NCI-H1092 treated with DMSO at 0.1 percent for 48 hours (cell line): ENCODE data around the gene IL18RAP.

Source experiments
- DNase-seq: peaks from one replicate; lab custom pipeline; 2025; lab: John Stamatoyannopoulos, UW

Gene IL18RAP

DNA sequence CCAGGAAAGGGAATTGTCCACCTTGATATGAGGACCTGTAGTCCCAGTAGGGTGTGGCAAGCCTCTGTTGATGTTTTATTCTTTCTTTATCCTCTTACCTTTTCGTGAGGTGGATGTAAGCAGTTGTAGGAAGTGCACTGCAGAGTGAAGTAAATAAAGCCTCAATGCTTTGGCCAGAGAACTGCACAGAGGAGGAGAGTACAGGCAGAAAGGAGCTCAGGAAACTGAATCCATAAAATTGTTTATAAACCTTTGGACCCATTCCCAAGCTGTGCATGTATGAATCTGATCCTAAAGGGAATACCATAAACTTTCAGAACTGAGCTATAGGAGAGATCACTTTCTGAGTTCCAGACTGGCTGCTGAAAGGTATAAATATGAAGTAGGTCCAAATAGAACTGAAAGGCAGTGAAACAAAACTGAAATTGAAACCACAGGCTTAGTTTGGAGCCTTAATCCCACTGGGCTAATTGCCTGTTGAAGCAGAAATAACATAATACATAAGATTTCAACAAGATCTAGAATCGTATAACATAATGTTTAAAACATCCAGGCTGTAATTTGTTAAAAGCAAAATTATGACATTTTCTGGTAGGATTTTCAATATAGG is 32.2 kb downstream of the IL18RAP start:
- DNase-seq, result no peak

GRCh38 chr2:102460467-102460866 is 37.5 kb downstream of the IL18RAP start:
- no peak for DNase-seq

DNA sequence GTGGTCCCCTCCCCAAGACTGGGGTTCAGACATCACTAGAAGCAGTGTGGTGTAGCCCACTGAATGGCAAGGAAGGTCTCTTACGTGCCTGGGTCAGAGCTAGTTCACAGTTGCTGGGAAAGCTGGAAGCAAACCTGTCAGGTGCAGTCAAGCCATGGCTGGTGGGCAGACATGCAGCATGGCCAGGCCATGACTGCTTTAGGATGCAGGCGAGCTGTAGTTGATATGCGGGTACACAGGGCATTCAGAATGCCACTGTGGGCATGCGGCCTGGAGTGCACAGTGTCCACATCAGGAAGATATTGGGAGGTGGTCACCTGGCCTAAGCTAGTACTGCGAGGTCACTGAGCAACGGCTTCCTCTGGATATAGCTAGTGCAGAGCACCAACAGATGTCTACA is 38.2 kb downstream of the IL18RAP start:
- no peak for DNase-seq

DNA sequence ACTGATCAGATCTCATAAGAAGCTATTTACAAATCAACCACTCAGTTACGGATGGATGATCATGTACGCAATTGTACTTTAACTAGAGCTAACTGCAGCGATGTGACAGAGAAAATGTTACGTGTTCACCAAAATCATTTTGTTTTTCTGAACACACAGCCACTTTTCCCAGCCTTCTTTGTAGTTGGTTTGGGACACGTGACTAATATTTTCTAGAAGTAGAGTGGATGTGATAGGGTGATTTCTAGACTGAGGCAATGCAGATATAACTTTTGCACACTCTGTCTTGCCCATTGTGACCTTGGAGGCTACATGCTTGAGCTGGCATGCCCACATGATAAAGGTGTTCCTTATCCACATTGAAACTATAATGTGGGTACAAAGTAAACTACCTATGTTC is 40.2 kb downstream of the IL18RAP start:
- DNase-seq, result no peak

- no peak for DNase-seq
Measured at GRCh38 chr2:102470168-102470567, 47.2 kb downstream of the IL18RAP start.

GRCh38 chr2:102473020-102473419 is 50.1 kb downstream of the IL18RAP start, which contains the start of gene SLC9A4:
SLC9A4 (plus strand) TSS chr2:102473226; CDS start chr2:102473760, 534 bp downstream.
- no peak for DNase-seq

DNA sequence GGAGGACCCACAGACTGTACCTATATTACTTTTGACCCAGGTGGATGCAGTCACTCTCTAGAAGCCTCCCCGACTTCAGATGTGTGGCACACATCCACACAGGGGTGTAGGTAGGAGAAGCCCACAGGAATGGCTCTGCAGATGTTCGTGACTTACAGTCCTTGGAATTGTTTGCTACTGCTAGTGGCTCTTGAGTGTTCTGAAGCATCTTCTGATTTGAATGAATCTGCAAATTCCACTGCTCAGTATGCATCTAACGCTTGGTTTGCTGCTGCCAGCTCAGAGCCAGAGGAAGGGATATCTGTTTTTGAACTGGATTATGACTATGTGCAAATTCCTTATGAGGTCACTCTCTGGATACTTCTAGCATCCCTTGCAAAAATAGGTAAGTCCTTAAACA is 50.7 kb downstream of the IL18RAP start:
- no peak for DNase-seq

DNA sequence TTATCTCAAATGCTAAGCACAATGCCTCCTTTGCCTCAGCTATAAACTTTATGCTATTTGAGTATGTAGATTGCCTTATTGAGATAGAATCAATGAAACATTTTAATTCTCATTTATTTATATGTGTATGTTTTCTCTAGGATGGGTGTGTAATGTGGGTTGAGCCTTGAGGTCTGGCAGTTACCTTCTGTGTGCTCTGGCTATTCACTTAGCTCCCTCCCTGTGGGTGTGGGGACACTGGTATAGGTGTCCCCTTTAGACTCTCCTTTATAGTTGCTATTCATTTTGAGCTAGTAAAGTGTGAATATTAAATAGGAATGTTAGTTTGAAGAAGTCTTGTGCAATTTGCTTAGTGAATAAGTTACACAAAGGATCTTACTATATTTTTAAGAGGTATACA is 51.8 kb downstream of the IL18RAP start:
- DNase-seq, result no peak

- no peak for DNase-seq
Measured at GRCh38 chr2:102478686-102479470, 55.9 kb downstream of the IL18RAP start.

DNA sequence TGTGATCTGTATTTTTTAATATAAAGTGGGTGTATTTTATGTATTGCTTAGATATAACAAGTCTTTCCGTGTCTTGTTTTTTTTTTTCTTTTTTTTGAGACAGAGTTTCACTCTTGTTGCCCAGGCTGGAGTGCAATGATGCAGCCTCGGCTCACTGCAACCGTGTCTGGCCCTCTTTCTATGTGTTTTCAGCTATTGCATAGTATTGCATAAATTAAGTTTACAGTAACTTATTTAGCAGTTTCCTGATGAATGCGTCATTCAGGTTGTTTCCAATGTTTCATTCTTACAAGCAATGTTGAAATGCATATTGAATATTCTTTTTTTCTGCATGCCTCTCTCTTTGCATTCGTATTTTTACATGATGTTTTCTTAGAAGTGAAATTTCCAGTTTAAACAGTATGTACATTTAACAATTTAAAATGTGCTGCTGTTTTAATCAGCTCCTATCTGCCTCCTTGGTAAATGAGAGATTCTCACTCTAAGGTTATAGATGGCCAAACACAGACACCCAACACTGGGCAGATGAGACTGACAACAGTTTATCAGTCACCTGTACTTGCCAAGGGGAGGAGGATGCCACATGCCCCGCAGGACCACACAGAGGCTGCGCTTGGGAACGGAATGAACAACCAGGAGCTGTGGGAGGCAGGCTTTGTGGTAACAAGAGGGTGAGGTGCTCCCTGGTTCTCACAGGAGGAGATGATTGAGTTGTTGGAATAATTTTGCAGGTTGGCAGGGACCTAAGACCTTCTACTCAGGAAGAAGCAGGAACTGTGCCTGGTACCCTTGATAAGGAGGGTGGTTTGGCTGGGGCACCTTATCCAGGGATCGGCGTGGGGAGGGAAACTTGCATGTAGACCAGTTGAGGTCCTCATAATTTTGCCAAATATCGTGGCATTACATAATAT is 57.6 kb downstream of the IL18RAP start:
- DNase-seq, result no peak

- no peak for DNase-seq
Measured at GRCh38 chr2:102481931-102482330, 59.0 kb downstream of the IL18RAP start.

GRCh38 chr2:102483086-102483485 is 60.1 kb downstream of the IL18RAP start:
- no peak for DNase-seq

DNA sequence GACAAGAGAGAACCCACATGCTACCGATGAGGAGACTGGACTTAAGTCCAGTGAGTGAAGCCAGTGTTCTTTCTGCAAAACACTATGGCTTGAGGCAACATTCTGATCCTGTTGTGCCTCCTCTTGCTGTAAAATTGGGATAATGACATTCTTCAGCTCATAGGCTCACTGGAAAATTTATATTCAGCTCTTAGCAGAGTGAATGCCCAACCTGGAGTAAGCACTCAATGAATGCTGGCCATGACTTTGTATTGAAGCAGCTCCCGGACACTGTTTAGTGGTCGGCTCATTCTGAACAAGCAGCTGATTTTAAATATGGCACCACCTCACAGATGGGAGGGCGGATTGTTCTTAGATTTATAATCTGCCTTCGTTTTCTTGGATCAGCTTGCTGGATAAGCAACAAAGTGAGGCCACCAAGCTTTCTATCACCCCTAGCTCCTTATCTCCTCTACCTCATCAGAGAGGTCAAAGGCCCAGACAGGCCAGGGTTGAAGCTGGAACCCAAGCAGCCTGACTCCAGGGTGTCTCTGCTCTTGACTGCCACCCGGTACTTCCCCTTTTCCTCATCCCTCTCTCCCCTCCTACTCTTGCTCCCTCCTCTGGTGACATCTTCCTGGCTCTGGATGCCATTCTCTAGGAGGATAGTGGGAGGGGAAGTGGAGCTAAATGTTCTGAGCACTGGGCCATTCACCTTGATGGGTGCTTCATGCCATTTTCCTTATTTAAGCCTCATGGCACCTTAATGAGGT is 61.5 kb downstream of the IL18RAP start:
- DNase-seq, result no peak

DNA sequence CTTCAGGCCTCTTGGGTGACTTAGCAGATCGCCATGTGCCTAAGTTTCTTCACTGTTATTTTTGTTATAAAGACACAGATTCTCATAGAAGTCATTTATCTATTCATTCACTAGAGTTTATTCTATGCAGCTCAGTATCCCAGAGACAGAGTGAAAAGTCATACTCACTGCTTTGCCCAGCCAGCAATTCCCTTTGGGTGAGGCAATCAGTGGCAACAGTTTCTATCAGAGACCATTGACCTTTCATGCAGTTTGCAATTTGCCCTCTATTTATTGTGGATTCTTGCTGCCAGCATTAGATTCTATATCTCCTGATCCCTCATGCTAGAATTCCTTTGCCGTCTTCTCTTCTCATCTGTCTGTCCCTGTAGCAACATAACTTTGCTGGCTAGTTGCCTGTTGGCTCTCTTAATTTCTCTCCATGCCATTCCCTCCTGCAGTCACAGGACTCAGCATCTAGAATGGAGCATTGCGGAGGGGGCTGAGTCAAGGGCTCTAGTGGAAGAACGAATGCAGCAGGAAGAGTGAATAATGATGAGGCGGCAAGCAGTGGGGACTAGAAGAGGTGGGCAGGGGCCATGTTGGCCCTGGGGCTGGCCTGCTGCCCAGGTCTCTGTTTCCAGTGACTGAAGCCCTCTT is 62.3 kb downstream of the IL18RAP start:
- no peak for DNase-seq

GRCh38 chr2:102486941-102487702 is 64.2 kb downstream of the IL18RAP start:
- no peak for DNase-seq

- no peak for DNase-seq
Measured at GRCh38 chr2:102487761-102488462, 65.0 kb downstream of the IL18RAP start.

DNA sequence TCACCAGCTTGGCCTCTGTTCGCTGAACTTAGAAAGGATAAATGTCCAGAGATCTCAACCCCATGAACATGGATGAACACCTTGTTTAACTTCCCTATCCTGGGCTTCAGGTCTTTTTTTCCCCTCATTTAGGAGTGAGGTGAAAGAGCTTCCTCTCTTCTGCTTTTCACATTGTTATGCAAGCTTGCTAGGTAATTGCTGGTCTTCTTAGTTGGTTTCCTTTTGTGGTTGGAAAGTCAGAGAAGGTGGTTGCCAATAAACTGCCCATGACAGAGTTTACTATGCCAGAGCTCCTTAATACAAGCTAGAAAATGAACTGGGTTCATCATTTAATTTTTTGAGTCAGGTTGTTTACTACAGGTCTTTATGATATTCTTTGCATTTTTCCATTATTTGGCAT is 66.7 kb downstream of the IL18RAP start:
- no peak for DNase-seq

GRCh38 chr2:102492006-102492405 is 69.0 kb downstream of the IL18RAP start:
- no peak for DNase-seq

DNA sequence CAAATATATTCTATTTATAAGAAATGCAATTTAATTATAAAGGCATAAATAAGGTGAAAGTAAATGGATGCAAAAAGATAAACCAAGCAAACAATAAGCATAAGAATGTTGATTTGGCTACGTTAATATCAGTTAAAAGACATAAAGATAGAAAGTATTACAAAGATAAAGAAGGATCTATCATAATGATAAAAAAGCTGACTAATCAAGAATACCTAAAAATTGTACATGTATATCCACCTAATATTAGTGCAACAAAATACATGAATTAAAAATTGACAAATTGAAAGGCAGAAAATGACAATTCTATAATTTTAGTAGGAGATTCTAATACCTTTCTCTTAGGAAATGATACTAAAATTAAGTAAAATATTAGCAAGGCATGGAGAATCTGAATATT is 71.6 kb downstream of the IL18RAP start:
- no peak for DNase-seq

DNA sequence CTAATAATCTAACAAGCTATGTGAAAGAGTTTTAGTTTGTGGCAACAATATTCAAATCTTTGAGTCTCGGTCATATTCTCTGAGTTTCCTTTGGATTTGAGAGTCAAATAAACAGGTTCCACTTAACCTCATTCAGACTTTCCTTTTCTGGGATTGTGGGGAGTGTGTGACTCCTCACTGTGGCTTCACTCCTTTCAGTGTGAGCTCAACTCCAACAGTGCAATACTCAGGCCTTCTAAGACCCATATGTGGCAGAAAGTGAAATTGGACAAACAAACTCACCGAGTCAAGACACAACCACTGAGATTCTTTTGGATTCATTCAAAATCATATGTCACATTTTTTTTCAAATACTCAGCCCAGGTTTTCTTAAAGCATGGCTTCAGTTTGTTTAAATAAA is 75.5 kb downstream of the IL18RAP start:
- no peak for DNase-seq
